HepG2 (cell line): ENCODE results near the gene SMAD7. TPM values are rescaled to one million over a fixed set of nuclear protein-coding genes. Genes with fewer than 3 reads are reported as not detected.

ENCODE experiments used
- ATAC-seq: fragments of 200-7000 bp; cut with Tn5 transposase; 3 replicates; pipeline ENCODE4 v1.9.1; 2020; ENCODE audit warnings: mild to moderate bottlenecking, moderate library complexity
- BruUV-seq: library from RNA; stranded (reverse); fragments of 400-500 nt; replicated peaks from 2 replicates; lab custom pipeline; 2021; lab: Mats Ljungman, UMichigan
- CTCF ChIA-PET: fragments of 300-600 bp; formaldehyde crosslinking; extraction: SDS; loops from one replicate; lab custom pipeline; 2021; ENCODE audit warnings: low total read pairs, inconsistent platforms, low intra/inter-chr PET ratio; lab: Yijun Ruan, JAX
- POLR2A ChIA-PET: fragments of 350-600 bp; sonication (Branson Sonifier 250); formaldehyde crosslinking; loops from one replicate; lab custom pipeline; 2020; ENCODE audit warnings: antibody characterized with exemption, inconsistent platforms; lab: Yijun Ruan, JAX
- DNase-seq: peaks from one replicate; pipeline ENCODE4 v3.0.0-alpha.2; 2015; ENCODE audit warnings: low spot score
- FAIRE-seq: peaks from 3 replicates; lab custom pipeline; 2011; peaks lifted over from hg19 to GRCh38; lab: Jason Lieb, UNC
- H2AFZ ChIP-seq: one replicate; pipeline ENCODE4 v1.6.1; 2011; ENCODE audit warnings: low read length, inconsistent platforms
- H3K27ac ChIP-seq: fragments of 300-600 bp; 3 replicates; pipeline ENCODE4 v1.8.0; 2011; ENCODE audit warnings: mixed run types, mild to moderate bottlenecking, mixed read lengths, low read length, inconsistent platforms; ENCODE audit not compliant: insufficient read depth; ENCODE audit errors: extremely low read length
- H3K27me3 ChIP-seq, 2 experiments: fragments of 200-600 bp in 1 of 2; 2 replicates in 1 of 2; 3 replicates in 1 of 2; pipeline versions ENCODE4 v1.6.0 to v1.8.0; 2011; ENCODE audit warnings: low read length in 2 of 2, mild to moderate bottlenecking in 2 of 2, moderate library complexity in 2 of 2, inconsistent platforms in 1 of 2; ENCODE audit not compliant: insufficient read depth in 2 of 2, control insufficient read depth in 1 of 2
- H3K36me3 ChIP-seq, 2 experiments: fragments of 200-600 bp in 1 of 2; replicated peaks in 1 of 2; 2 replicates in 1 of 2; 3 replicates in 1 of 2; pipeline versions ENCODE4 v1.5.1 to v1.8.0; 2011; ENCODE audit warnings: low read length in 2 of 2, inconsistent platforms in 1 of 2; ENCODE audit not compliant: insufficient read depth in 2 of 2, control insufficient read depth in 1 of 2
- H3K4me1 ChIP-seq: 2 replicates; pipeline ENCODE4 v1.5.1; 2012; ENCODE audit warnings: low read length, inconsistent platforms; ENCODE audit not compliant: insufficient read depth
- H3K4me2 ChIP-seq: 2 replicates; pipeline ENCODE4 v1.6.0; 2011; ENCODE audit warnings: low read depth, low read length, inconsistent platforms
- H3K4me3 ChIP-seq, 3 experiments: fragments of 200-600 bp in 1 of 3; sonication (generic), shearing (Covaris generic) in 1 of 3; replicated peaks in 1 of 3; 2 replicates each; pipeline ENCODE4 v1.5.1; 2011 to 2016; ENCODE audit warnings: low read length in 3 of 3, inconsistent platforms in 2 of 3, low read depth in 2 of 3, mild to moderate bottlenecking in 2 of 3, control low read depth in 1 of 3, mixed read lengths in 1 of 3; ENCODE audit not compliant: insufficient read depth in 1 of 3
- H3K79me2 ChIP-seq: one replicate; pipeline ENCODE4 v1.6.1; 2011; ENCODE audit warnings: low read length, inconsistent platforms; ENCODE audit not compliant: insufficient read depth
- H3K9ac ChIP-seq: 2 replicates; pipeline ENCODE4 v1.6.0; 2011; ENCODE audit warnings: mild to moderate bottlenecking, low read depth, low read length, inconsistent platforms; ENCODE audit not compliant: insufficient read depth
- H3K9me3 ChIP-seq: 2 replicates; pipeline ENCODE4 v1.5.1; 2012; ENCODE audit warnings: mild to moderate bottlenecking, low read length
- H4K20me1 ChIP-seq: 2 replicates; pipeline ENCODE4 v1.6.0; 2011; ENCODE audit warnings: inconsistent platforms, mild to moderate bottlenecking, low read length, moderate library complexity; ENCODE audit not compliant: insufficient read depth
- BRF2 ChIP-seq: sonication (generic); formaldehyde crosslinking; IDR thresholded peaks from 2 replicates; pipeline ENCODE4 v1.8.1; 2022; ENCODE audit warnings: mild to moderate bottlenecking, missing genetic modification reagents
- EP300 ChIP-seq, 3 experiments: sonication (generic) in 1 of 3; formaldehyde crosslinking in 1 of 3; IDR thresholded peaks; 2 replicates each; pipeline versions ENCODE4 v1.5.1 to v1.6.1; 2011 to 2020; ENCODE audit warnings: low read depth in 2 of 3, low read length in 2 of 3, borderline replicate concordance in 1 of 3, improper control_type of control experiment in 1 of 3, mild to moderate bottlenecking in 1 of 3, missing genetic modification reagents in 1 of 3, moderate library complexity in 1 of 3
- GZF1 ChIP-seq: sonication (generic); formaldehyde crosslinking; IDR thresholded peaks from 2 replicates; pipeline ENCODE4 v1.5.1; 2020; ENCODE audit warnings: mild to moderate bottlenecking, missing genetic modification reagents
- KDM2A ChIP-seq: sonication (generic); formaldehyde crosslinking; IDR thresholded peaks from 2 replicates; pipeline ENCODE4 v1.4.0; 2020; ENCODE audit warnings: low read depth, missing genetic modification reagents, borderline replicate concordance
- LRRFIP1 ChIP-seq: sonication (generic); formaldehyde crosslinking; conservative IDR thresholded peaks from 2 replicates; pipeline ENCODE4 v1.4.0; 2020; ENCODE audit warnings: missing genetic modification reagents
- NFE2 ChIP-seq: sonication (generic); formaldehyde crosslinking; IDR thresholded peaks from 2 replicates; pipeline ENCODE4 v1.4.0; 2020; ENCODE audit warnings: missing genetic modification reagents
- PBX2 ChIP-seq: IDR thresholded peaks from 2 replicates; pipeline ENCODE4 v1.6.1; 2016; ENCODE audit warnings: control low read depth
- ZNF776 ChIP-seq: sonication (generic); formaldehyde crosslinking; IDR thresholded peaks from 2 replicates; pipeline ENCODE4 v1.4.0; 2020; ENCODE audit warnings: mild to moderate bottlenecking, missing genetic modification reagents
- ZXDC ChIP-seq: sonication (generic); formaldehyde crosslinking; IDR thresholded peaks from 2 replicates; pipeline ENCODE4 v1.5.0; 2020; ENCODE audit warnings: mild to moderate bottlenecking, missing genetic modification reagents
- WGBS: methylation state at CpG from one replicate; pipeline ENCODE4 v1.1.6; 2017; ENCODE audit warnings: low lambda C conversion rate; 5-methylcytosine and 5-hydroxymethylcytosine counted together
- in situ Hi-C: cut with HindIII; loops from 2 replicates; pipeline ENCODE4 v1.10.0; 2017; ENCODE audit warnings: low pct_unique_long_range_greater_than_20kb; ENCODE audit not compliant: extremely low pct_ligation_motif_present
- intact Hi-C: fragments of 100-400 bp; cut with micrococcal nuclease; formaldehyde crosslinking; loops from one replicate; pipeline ENCODE4 v1.10.0; 2022; ENCODE audit not compliant: unreplicated experiment
- polyA plus RNA-seq, 8 experiments: library from polyadenylated mRNA; depleted of rRNA in 3 of 8; stranded (reverse) in 7 of 8; unstranded in 1 of 8; fragments of >200 nt; fragmentation: Illumina TruSeq in 4 of 8; extraction: Trizol in 4 of 8; gene quantifications; 2 replicates each; pipeline versions ENCODE4 v1.2.1 to v1.2.3, GENCODE V29; 2011 to 2016; ENCODE audit warnings: low read depth in 4 of 8, missing spikeins in 1 of 8, mixed read lengths in 1 of 8; ENCODE audit not compliant: insufficient read depth in 1 of 8
- total RNA-seq, 5 experiments: library from RNA; depleted of rRNA; stranded (reverse); fragments of >200 nt; fragmentation: Illumina TruSeq; extraction: Trizol; gene quantifications; 2 replicates each; pipeline ENCODE4 v1.2.3, GENCODE V29; 2016; ENCODE audit warnings: low read depth in 1 of 5
- TF ChIP-seq, protein P1 (sequence below): sonication (generic); formaldehyde crosslinking; IDR thresholded peaks from 2 replicates; pipeline ENCODE4 v1.5.1; 2020; ENCODE audit warnings: missing genetic modification reagents, mild to moderate bottlenecking, borderline replicate concordance
- TF ChIP-seq, protein P2 (sequence below): sonication (generic); formaldehyde crosslinking; IDR thresholded peaks from 2 replicates; pipeline ENCODE4 v1.8.1; 2023; ENCODE audit warnings: mild to moderate bottlenecking, missing genetic modification reagents

The SMAD7 gene
- total and polyA plus RNA-seq, 2 of the 13 experiments (the other 11 are each of a cell fraction or from before 2014, with no cell fraction given): 17.4 to 24.7 TPM

DNA sequence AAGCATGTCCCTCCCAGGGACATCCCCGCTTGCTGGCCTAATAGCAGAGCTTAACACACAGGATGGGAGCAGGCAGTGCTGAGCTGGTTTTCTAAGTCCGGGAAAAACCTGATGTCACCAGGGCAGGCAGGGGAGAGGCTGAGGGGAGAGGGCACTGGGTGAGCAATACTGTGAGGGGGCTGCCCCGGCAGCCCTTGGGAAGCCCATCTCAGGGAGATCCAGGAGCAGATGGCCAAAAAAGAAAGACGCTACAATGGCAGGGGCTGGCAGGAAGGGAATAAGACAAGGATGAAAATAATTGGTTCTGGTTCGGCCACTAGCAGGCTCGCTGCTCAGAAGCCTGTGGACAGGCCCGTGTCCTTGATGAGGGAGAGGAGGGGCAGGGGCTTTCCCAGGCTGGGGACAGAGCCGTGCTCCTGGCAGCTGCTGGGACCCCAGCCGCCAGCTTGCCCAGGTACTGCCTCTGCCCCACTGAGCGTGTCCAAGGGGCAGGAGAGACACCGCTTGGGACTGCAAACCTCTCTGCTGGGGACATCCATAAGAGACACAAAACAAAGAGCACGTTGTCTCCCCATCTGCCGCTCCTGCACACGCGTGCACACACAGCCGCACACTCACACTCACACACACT lies 30.2 kb downstream of the SMAD7 start:
- BruUV-seq: TSS peak; percentile 31
- no peak for FAIRE-seq
- Histone ChIP-seq H3K79me2 (peaks cover 34% of the 10 kb centered on the region), H3K4me1 (peaks cover 40% of the 10 kb centered on the region), H3K4me2 (no peak overlapping the region), H3K27me3 (no peaks in the 10 kb centered on the region), H3K4me3 (no peak overlapping the region), H3K9ac (no peak overlapping the region), H4K20me1 (peaks cover 15% of the 10 kb centered on the region), H3K27ac (no peak overlapping the region), H3K36me3 (peaks cover 9 to 44% of the 10 kb centered on the region in 2 experiments), H2AFZ (no peak overlapping the region), H3K9me3 (no peaks in the 10 kb centered on the region)
- in situ Hi-C loops (no loop called here), intact Hi-C loops (no loop called here)
- POLR2A ChIA-PET: no interaction called here
- CTCF ChIA-PET: no interaction called here
- DNase-seq: no peak
- ATAC-seq: no peak
- WGBS: 93% methylated on average over 12 of the region's 16 CpGs
- TF ChIP-seq BRF2 (CRISPR knock-in tag) (no peak), PBX2 (CRISPR knock-in tag) (no peak), KDM2A (no peak), LRRFIP1 (CRISPR knock-in tag) (no peak), GZF1 (no peak), ZXDC (CRISPR knock-in tag) (no peak), EP300 (IDR thresholded peaks at IDR 0.05; ENCODE audit: low read depth in 2 of 2, low read length in 2 of 2) (no peak), EP300 (CRISPR knock-in tag; IDR thresholded peaks at IDR 0.05; ENCODE audit: borderline replicate concordance) (no peak), NFE2 (CRISPR knock-in tag) (no peak), ZNF776 (no peak)
- TF ChIP-seq, protein P1, sequence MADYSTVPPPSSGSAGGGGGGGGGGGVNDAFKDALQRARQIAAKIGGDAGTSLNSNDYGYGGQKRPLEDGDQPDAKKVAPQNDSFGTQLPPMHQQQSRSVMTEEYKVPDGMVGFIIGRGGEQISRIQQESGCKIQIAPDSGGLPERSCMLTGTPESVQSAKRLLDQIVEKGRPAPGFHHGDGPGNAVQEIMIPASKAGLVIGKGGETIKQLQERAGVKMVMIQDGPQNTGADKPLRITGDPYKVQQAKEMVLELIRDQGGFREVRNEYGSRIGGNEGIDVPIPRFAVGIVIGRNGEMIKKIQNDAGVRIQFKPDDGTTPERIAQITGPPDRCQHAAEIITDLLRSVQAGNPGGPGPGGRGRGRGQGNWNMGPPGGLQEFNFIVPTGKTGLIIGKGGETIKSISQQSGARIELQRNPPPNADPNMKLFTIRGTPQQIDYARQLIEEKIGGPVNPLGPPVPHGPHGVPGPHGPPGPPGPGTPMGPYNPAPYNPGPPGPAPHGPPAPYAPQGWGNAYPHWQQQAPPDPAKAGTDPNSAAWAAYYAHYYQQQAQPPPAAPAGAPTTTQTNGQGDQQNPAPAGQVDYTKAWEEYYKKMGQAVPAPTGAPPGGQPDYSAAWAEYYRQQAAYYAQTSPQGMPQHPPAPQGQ (CRISPR knock-in tag): no peak
- TF ChIP-seq, protein P2, sequence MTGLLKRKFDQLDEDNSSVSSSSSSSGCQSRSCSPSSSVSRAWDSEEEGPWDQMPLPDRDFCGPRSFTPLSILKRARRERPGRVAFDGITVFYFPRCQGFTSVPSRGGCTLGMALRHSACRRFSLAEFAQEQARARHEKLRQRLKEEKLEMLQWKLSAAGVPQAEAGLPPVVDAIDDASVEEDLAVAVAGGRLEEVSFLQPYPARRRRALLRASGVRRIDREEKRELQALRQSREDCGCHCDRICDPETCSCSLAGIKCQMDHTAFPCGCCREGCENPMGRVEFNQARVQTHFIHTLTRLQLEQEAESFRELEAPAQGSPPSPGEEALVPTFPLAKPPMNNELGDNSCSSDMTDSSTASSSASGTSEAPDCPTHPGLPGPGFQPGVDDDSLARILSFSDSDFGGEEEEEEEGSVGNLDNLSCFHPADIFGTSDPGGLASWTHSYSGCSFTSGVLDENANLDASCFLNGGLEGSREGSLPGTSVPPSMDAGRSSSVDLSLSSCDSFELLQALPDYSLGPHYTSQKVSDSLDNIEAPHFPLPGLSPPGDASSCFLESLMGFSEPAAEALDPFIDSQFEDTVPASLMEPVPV (CRISPR knock-in tag): no peak
